RPMI7951 (cell line): ENCODE measurements around the gene GPR78. TPM values are rescaled to one million over a fixed set of nuclear protein-coding genes. Genes with fewer than 3 reads are reported as not detected.

Experiments
- DNase-seq: peaks from one replicate; pipeline ENCODE4 v3.0.0-alpha.2; 2012; ENCODE audit warnings: low read depth
- total RNA-seq: library from RNA; depleted of rRNA; stranded (reverse); fragments of >200 nt; shearing (Covaris generic); gene quantifications from 2 replicates; pipeline ENCODE4 v1.2.3, GENCODE V29; 2014; rRNA removed

Gene GPR78
- total RNA-seq, result 0.10 TPM in 1 of 2 replicates, not detected in the other

GRCh38 chr4:8580321-8581093 is at the start of gene GPR78:
Gene GPR78 (plus strand): TSS chr4:8580392. CDS start chr4:8580983, 591 bp downstream.
- peak; percentile 33 for DNase-seq

- DNase-seq, result no peak
These were observed 47.9 kb upstream of the GPR78 start for GRCh38 chr4:8532245-8532781.

GRCh38 chr4:8533274-8533865 is 46.8 kb upstream of the GPR78 start:
- no peak for DNase-seq

GRCh38 chr4:8534129-8534528 is 46.1 kb upstream of the GPR78 start:
- DNase-seq, result peak; percentile 83

GRCh38 chr4:8534611-8535010 is 45.6 kb upstream of the GPR78 start:
- DNase-seq, result no peak

- no peak for DNase-seq
These were observed 43.7 kb upstream of the GPR78 start for GRCh38 chr4:8536467-8536866.

- DNase-seq, result peak; percentile 96
These were observed 43.1 kb upstream of the GPR78 start for GRCh38 chr4:8537041-8537461.

- no peak for DNase-seq
These were observed 42.0 kb upstream of the GPR78 start for GRCh38 chr4:8538076-8538702.

GRCh38 chr4:8538703-8539567 is 41.3 kb upstream of the GPR78 start:
- peak; percentile 90 for DNase-seq

- DNase-seq, result no peak
These were observed 40.5 kb upstream of the GPR78 start for GRCh38 chr4:8539661-8540060.

GRCh38 chr4:8540072-8540471 is 40.1 kb upstream of the GPR78 start:
- DNase-seq, result no peak

- DNase-seq, result peak; percentile 85
These were observed 39.6 kb upstream of the GPR78 start for GRCh38 chr4:8540586-8540985.

- DNase-seq, result no peak
These were observed 39.2 kb upstream of the GPR78 start for GRCh38 chr4:8540991-8541390.

GRCh38 chr4:8541981-8542715 is 38.0 kb upstream of the GPR78 start:
- DNase-seq, result no peak

- peak; percentile 96 for DNase-seq
These were observed 37.2 kb upstream of the GPR78 start for GRCh38 chr4:8542776-8543525.

- no peak for DNase-seq
These were observed 36.6 kb upstream of the GPR78 start for GRCh38 chr4:8543623-8544022.

- no peak for DNase-seq
These were observed 35.9 kb upstream of the GPR78 start for GRCh38 chr4:8544282-8544681.

- DNase-seq, result peak; percentile 94
These were observed 35.3 kb upstream of the GPR78 start for GRCh38 chr4:8544741-8545438.

GRCh38 chr4:8545439-8545765 is 34.8 kb upstream of the GPR78 start:
- DNase-seq, result no peak

- DNase-seq, result no peak
These were observed 33.5 kb upstream of the GPR78 start for GRCh38 chr4:8546766-8547107.
